Gastrocnemius medialis (tissue), 4 donors: ENCODE measurements around the gene PRRC2C. TPM values are rescaled to one million over a fixed set of nuclear protein-coding genes. Genes with fewer than 3 reads are reported as not detected.
"Not testable (repeated sequence)": the region's sequence is repeated elsewhere in the genome, so short reads cannot be mapped to it uniquely, and the experiment has no call there.

ENCODE experiments used
- ATAC-seq, 2 donors: fragments of 150-250 bp; one replicate each; pipeline ENCODE4 v1.9.1; 2016
- DNase-seq, 2 donors: peaks; one replicate each; pipeline ENCODE4 v3.0.0-alpha.2; 2019
- H3K27ac ChIP-seq, 4 donors: fragments of 200-600 bp; sonication (generic); 1 replicate in 1 of 4; 2 replicates in 3 of 4; pipeline ENCODE4 v1.5.1; 2016 to 2018; ENCODE audit warnings: mild to moderate bottlenecking in 2 of 4, moderate library complexity in 1 of 4
- H3K27me3 ChIP-seq, 3 donors: fragments of 200-600 bp; sonication (generic) in 2 of 3; 1 replicate in 1 of 3; 2 replicates in 2 of 3; pipeline versions ENCODE4 v1.5.1 to v1.6.0; 2016 to 2019; ENCODE audit warnings: mild to moderate bottlenecking in 1 of 3, moderate library complexity in 1 of 3
- H3K36me3 ChIP-seq, 2 donors: fragments of 200-600 bp; sonication (generic) in 1 of 2; one replicate each; pipeline ENCODE4 v1.5.1; 2017 to 2018
- H3K4me1 ChIP-seq, 2 donors: fragments of 200-600 bp; sonication (generic) in 1 of 2; one replicate each; pipeline ENCODE4 v1.5.1; 2016 to 2017; ENCODE audit warnings: mild to moderate bottlenecking in 2 of 2
- H3K4me3 ChIP-seq, 4 donors: fragments of 200-600 bp; sonication (generic) in 3 of 4; 1 replicate in 1 of 4; 2 replicates in 3 of 4; pipeline ENCODE4 v1.5.1; 2016 to 2019; ENCODE audit warnings: mild to moderate bottlenecking in 2 of 4
- H3K9me3 ChIP-seq, 3 donors: fragments of 200-600 bp; sonication (generic) in 2 of 3; 1 replicate in 1 of 3; 2 replicates in 2 of 3; pipeline ENCODE4 v1.5.1; 2016 to 2019
- POLR2A ChIP-seq, 2 donors: fragments of 450-650 bp; IDR thresholded peaks; one replicate each; pipeline ENCODE4 v1.6.1; 2017; ENCODE audit warnings: antibody characterized with exemption in 2 of 2, mild to moderate bottlenecking in 2 of 2, moderate library complexity in 2 of 2
- in situ Hi-C, 4 donors: fragments of 200-750 bp; cut with MboI; loops; one replicate each; pipeline versions ENCODE4 v1.15.0 to v1.8.0; 2017; ENCODE audit warnings: low sequenced_read_pairs in 4 of 4
- intact Hi-C: fragments of 100-400 bp; cut with DNase I; formaldehyde crosslinking; loops from one replicate; pipeline ENCODE4 v1.15.1; 2023; ENCODE audit warnings: low total_unique reads
- total RNA-seq, 4 donors: library from RNA; depleted of rRNA; stranded (reverse); fragments of >200 nt; gene quantifications; one replicate each; pipeline versions ENCODE4 v1.1.0 to v1.2.3, GENCODE V29; 2016
- TF ChIP-seq, protein P1 (sequence below), 5 experiments: fragments of 450-650 bp in 3 of 5; fragments of 200-600 bp in 2 of 5; sonication (generic) in 2 of 5; IDR thresholded peaks in 4 of 5; conservative IDR thresholded peaks in 1 of 5; 1 replicate in 4 of 5; 2 replicates in 1 of 5; pipeline ENCODE4 v1.5.1; 2016 to 2019; ENCODE audit warnings: antibody characterized with exemption in 5 of 5, mild to moderate bottlenecking in 3 of 5, moderate library complexity in 3 of 5

PRRC2C gene
- 10 to 100 TPM; 40.9 to 45.7 (median 42.0) TPM for total RNA-seq

GRCh38 chr1:171485375-171486047 lies at the start of gene PRRC2C:
Gene PRRC2C (plus strand): TSS chr1:171485530. CDS start chr1:171512089, 26,559 bp downstream.
- ATAC-seq (peak; percentile 97 to 98), DNase-seq (peak; percentile 97)
- Histone ChIP-seq H3K4me3 (peak within 1 kb of the TSS; percentile 70 to 100 (median 96)), H3K9me3 (no peaks in the 10 kb centered on the region), H3K27ac (peak within 1 kb of the TSS; percentile 92 to 100 (median 98)), H3K4me1 (peaks cover 39 to 42% of the 10 kb centered on the region in 2 donors), H3K36me3 (no peaks in the 10 kb centered on the region), H3K27me3 (no peaks in the 10 kb centered on the region)
- TF ChIP-seq, protein P1, sequence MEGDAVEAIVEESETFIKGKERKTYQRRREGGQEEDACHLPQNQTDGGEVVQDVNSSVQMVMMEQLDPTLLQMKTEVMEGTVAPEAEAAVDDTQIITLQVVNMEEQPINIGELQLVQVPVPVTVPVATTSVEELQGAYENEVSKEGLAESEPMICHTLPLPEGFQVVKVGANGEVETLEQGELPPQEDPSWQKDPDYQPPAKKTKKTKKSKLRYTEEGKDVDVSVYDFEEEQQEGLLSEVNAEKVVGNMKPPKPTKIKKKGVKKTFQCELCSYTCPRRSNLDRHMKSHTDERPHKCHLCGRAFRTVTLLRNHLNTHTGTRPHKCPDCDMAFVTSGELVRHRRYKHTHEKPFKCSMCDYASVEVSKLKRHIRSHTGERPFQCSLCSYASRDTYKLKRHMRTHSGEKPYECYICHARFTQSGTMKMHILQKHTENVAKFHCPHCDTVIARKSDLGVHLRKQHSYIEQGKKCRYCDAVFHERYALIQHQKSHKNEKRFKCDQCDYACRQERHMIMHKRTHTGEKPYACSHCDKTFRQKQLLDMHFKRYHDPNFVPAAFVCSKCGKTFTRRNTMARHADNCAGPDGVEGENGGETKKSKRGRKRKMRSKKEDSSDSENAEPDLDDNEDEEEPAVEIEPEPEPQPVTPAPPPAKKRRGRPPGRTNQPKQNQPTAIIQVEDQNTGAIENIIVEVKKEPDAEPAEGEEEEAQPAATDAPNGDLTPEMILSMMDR (IDR thresholded peaks at IDR 0.05 in 4 of 5, conservative IDR thresholded peaks at IDR 0.05 in 1 of 5): peak in 4 of 5 experiments; percentile 69 to 83 (median 80)
- peak; percentile 77 to 78 for TF ChIP-seq POLR2A (IDR thresholded peaks at IDR 0.05)
- in situ Hi-C loops: loop anchor here in 2 of 4 donors (10.0 to 25.0 kb wide), 2 partner anchors 252 to 259 kb away; partner anchors contain the start of gene VAMP4 (in 2 of the 2)
- intact Hi-C loops: loop anchor here (1.0 to 10.0 kb wide), 6 partner anchors 159 to 1049 kb away; partner anchors contain the start of genes DNM3, METTL13, SUCO and VAMP4

- in situ Hi-C loops: no loop called here
- no peaks in the 10 kb centered on the region for H3K36me3 ChIP-seq
- H3K4me1 ChIP-seq: no peaks in the 10 kb centered on the region
- TF ChIP-seq, protein P1 (IDR thresholded peaks at IDR 0.05 in 4 of 5, conservative IDR thresholded peaks at IDR 0.05 in 1 of 5): no peak
- no peak for TF ChIP-seq POLR2A (IDR thresholded peaks at IDR 0.05)
- no peak overlapping the region for H3K4me3 ChIP-seq
- ATAC-seq (no peak), DNase-seq (peak in 1 of 2 donors; percentile 18)
- no peaks in the 10 kb centered on the region for H3K27me3 ChIP-seq
- H3K9me3 ChIP-seq: no peaks in the 10 kb centered on the region
- intact Hi-C loops: no loop called here
- no peak overlapping the region for H3K27ac ChIP-seq
Observed at GRCh38 chr1:171438441-171438840, 46.9 kb upstream of the PRRC2C start.

GRCh38 chr1:171440201-171440600 lies 45.1 kb upstream of the PRRC2C start:
- H3K4me1 ChIP-seq, in situ Hi-C loops, ATAC-seq, H3K9me3 ChIP-seq, intact Hi-C loops, H3K27me3 ChIP-seq, H3K36me3 ChIP-seq, H3K27ac ChIP-seq, H3K4me3 ChIP-seq, DNase-seq: not testable (repeated sequence)

GRCh38 chr1:171441278-171441895 lies 43.9 kb upstream of the PRRC2C start:
- H3K9me3 ChIP-seq, H3K4me1 ChIP-seq, DNase-seq, H3K36me3 ChIP-seq, ATAC-seq, H3K27ac ChIP-seq, H3K27me3 ChIP-seq, H3K4me3 ChIP-seq, in situ Hi-C loops, intact Hi-C loops: not testable (repeated sequence)

DNA sequence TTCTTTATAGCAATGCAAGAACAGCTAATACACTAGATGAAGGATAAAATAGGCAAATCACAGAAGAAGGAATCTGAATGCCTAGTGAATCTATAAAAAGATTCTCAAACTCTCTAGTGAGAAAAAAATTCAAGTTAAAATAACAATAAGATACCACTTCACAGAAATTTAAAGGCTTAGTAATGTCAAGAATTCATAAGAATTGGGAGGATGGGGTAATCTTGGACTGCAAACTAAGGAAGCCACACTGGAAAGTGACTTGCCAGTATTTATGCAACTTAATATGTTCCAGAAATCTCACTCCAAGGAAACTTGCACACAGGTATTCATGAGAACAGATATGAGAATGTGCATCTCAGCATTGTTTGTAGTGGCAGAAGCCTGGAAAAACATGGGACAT lies 38.9 kb upstream of the PRRC2C start:
- no peak for ATAC-seq
- no peak overlapping the region for H3K27ac ChIP-seq
- H3K4me3 ChIP-seq: no peak overlapping the region
- no peak for DNase-seq
- no peaks in the 10 kb centered on the region for H3K4me1 ChIP-seq
- H3K27me3 ChIP-seq: no peaks in the 10 kb centered on the region
- in situ Hi-C loops (no loop called here), intact Hi-C loops (no loop called here)
- H3K9me3 ChIP-seq: no peaks in the 10 kb centered on the region
- H3K36me3 ChIP-seq: no peaks in the 10 kb centered on the region
- TF ChIP-seq, protein P1 (IDR thresholded peaks at IDR 0.05 in 4 of 5, conservative IDR thresholded peaks at IDR 0.05 in 1 of 5): no peak
- no peak for TF ChIP-seq POLR2A (IDR thresholded peaks at IDR 0.05)
